GM12864 (cell line): ENCODE measurements around the gene SLC29A3.

Experiments used
- DNase-seq: peaks from one replicate; pipeline ENCODE4 v3.0.0-alpha.2; 2011; ENCODE audit warnings: low read depth
- H3K4me3 ChIP-seq: 2 replicates; pipeline ENCODE4 v1.5.1; 2011; ENCODE audit warnings: mild to moderate bottlenecking, low read depth, low read length, control low read depth
- CTCF ChIP-seq: IDR thresholded peaks from 2 replicates; pipeline ENCODE4 v1.5.1; 2011; ENCODE audit warnings: low read depth, mild to moderate bottlenecking, moderate library complexity, low read length, control low read depth, inconsistent platforms; ENCODE audit errors: missing control alignments

The SLC29A3 gene

GRCh38 chr10:71321386-71321785 is 2.3 kb downstream of the SLC29A3 start:
- no peak for DNase-seq
- TF ChIP-seq CTCF: no peak
- H3K4me3 ChIP-seq: no peak overlapping the region

GRCh38 chr10:71323407-71323806 is 4.3 kb downstream of the SLC29A3 start:
- no peak overlapping the region for H3K4me3 ChIP-seq
- no peak for TF ChIP-seq CTCF
- no peak for DNase-seq

- DNase-seq: no peak
- H3K4me3 ChIP-seq: no peak overlapping the region
- TF ChIP-seq CTCF: no peak
Measured at GRCh38 chr10:71324743-71325142, 5.7 kb downstream of the SLC29A3 start.

GRCh38 chr10:71325267-71325666 is 6.2 kb downstream of the SLC29A3 start:
- DNase-seq: no peak
- H3K4me3 ChIP-seq: no peak overlapping the region
- TF ChIP-seq CTCF: no peak

- TF ChIP-seq CTCF: no peak
- DNase-seq: no peak
Measured at GRCh38 chr10:71326464-71326881, 7.4 kb downstream of the SLC29A3 start.

GRCh38 chr10:71330789-71331404 is 11.8 kb downstream of the SLC29A3 start:
- no peak overlapping the region for H3K4me3 ChIP-seq
- no peak for DNase-seq

More at GRCh38 chr10:71326464-71326881, 7.4 kb downstream of the SLC29A3 start:
- H3K4me3 ChIP-seq: no peak overlapping the region

More at GRCh38 chr10:71330789-71331404, 11.8 kb downstream of the SLC29A3 start:
- TF ChIP-seq CTCF: no peak
